A375 (cell line): ENCODE results near the gene SF3B4. TPM values are rescaled to one million over a fixed set of nuclear protein-coding genes. Genes with fewer than 3 reads are reported as not detected.

ENCODE experiments used
- total RNA-seq: library from RNA; depleted of rRNA; stranded (reverse); fragments of >200 nt; shearing (Covaris generic); gene quantifications from 2 replicates; pipeline ENCODE4 v1.2.3, GENCODE V29; 2014; rRNA removed

Gene SF3B4, protein sequence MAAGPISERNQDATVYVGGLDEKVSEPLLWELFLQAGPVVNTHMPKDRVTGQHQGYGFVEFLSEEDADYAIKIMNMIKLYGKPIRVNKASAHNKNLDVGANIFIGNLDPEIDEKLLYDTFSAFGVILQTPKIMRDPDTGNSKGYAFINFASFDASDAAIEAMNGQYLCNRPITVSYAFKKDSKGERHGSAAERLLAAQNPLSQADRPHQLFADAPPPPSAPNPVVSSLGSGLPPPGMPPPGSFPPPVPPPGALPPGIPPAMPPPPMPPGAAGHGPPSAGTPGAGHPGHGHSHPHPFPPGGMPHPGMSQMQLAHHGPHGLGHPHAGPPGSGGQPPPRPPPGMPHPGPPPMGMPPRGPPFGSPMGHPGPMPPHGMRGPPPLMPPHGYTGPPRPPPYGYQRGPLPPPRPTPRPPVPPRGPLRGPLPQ
- total RNA-seq: 23.6 and 28.0 TPM in 2 replicates

DNA sequence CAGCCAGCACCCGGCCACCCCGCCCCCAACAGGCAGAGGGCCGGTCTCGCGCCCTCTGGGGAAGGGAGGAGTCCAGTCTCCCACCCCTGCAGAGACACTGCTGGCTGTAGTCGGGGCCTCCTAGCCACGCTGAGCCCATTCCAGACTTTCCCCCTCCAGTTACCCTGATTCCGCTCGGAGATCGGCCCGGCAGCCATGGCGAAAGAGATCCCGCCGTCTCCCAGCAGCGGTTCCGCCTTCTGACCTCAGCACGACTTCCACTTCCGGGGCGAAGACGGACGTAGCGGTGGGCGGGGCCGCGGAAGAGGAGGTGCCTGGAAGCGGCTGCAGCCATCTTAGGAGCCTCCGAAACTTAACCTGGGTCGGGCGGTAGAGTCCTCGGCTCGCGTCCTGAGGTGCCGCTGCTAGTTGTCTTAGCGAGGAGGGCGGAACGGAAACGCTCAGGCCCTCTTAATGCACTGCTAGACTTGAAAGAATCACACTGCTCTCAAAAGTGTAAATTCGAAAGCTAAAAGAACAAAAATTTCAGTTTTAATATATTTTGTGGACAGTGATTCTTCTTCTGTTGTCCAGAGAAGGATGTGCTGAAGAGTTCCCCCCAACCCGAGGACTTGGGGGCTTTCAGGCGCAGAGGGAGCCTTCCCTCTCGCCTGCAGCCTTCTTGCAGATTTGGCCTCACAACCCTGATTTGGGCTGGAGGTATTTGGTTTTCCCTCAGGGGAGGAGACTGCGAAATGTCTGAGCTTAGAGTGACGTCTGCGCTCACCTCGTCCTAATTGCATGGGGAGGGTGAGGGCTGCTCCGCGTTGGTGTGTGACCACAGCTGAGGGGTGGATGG is at the start of gene SF3B4:
SF3B4 (minus strand) TSS at position 241 of the 838 bp plus-strand sequence; CDS start at position 197, 44 bp downstream.

DNA sequence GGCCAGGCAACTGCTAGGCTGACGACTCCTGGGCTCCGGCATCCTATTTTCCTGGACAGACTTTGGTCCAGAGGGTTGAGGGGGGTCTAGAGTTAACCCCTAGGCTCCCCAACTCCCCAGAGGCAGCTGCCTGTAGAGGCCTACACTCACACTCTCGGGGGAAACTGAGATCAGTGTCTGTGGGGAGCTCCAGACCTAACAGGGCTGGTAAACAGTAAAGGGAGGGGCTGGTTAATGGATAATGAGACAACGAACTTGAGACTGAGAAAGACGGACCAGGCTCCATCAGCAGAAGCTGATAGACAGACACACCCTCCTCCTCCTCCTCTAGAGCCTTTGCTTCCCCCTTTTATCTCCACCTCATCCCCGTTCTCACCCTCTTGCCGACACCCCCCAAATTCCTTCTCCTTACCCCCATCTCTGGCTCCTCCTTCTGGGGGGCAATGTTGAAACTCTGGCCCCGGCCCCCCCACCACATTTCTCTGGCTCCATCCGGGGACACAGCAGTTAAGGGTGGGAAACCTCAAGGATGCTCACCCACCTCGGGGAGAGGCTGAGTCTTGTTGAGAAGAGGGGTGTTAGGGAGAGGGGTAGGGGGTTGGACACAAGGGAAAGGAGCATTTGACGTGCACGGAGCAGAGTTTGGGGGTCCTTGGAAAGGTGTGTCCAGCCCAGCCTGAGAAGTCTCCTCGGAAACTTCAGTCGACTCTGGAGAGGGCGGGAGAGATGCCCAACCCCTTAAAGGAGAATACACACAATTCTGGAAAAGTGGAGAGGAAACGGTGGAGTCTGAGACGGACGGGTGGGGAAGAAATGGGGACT is 8.8 kb upstream of the SF3B4 start, which contains the start of gene MTMR11:
MTMR11 (minus strand) TSS at position 710 of the 822 bp plus-strand sequence; CDS start at position 478, 232 bp downstream.

DNA sequence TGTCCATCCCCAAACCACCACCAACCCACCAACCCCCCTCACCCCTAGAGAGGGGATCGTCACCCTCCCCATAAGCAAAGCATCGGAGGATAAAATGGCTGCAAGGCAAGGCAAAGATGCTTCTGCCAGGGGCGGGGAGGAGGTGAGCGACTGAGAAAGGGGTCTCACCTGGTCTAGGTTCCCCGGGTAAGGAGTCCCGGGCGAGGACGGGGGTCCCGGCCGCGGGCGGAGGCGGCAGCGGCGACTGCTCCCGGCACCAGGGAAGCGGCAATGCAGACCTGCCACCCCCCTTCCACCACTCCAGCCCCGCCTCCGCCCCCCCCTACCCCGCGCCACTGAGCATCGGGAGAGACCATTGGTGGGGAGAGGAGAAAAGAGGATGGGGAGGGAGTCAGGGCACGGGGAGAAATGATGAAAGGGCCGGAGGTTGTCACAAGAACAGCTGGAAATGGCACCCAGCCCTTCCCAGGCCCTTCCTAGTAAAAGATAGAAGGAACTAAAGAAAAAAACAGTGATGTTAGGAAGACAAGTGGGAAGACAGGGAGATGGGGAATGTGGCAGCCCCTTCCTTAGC is 9.9 kb downstream of the SF3B4 start, which contains the start of gene SV2A:
SV2A (minus strand) TSS at position 274 of the 574 bp plus-strand sequence. CDS start 4,004 bp downstream, outside the sequence.

DNA sequence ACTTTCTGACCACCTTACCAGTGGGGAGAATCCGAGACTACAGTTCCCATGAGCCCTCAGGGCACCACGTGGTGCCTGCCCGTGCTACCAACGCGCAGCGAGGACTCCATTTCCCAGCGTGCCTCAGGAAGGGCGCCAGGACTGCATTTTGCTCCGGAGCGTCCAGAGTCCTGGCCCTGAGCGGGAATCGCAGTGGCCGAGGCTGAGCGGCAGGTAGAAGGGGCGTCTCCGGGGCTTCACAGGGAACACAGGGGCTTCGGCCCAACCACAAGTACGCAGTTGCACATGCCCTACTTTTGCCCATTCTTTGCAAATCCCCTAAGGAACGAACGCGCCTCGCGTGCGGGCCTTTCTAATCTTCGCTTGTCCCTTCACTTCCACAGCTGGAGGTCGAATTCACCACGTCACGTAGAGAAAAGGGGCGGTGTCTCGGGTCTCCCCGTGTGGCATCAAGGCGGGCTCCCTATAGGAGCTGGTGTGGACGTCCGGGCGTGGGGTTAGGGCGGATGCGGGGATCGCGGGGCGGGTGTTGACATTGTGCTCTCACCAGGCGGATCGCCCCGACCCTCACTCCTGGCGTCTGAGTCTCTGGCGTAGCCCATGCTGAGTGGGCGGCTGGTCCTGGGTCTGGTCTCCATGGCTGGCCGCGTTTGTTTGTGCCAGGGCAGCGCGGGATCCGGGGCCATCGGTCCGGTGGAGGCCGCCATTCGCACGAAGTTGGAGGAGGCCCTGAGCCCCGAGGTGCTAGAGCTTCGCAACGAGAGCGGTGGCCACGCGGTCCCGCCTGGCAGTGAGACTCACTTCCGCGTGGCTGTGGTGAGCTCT is 27.9 kb downstream of the SF3B4 start, which contains the start of gene BOLA1:
BOLA1 (plus strand) TSS at position 109 of the 825 bp plus-strand sequence; CDS start at position 601, 492 bp downstream.

Other genes starting within 250 kb of the SF3B4 start
- gene FCGR1A, start 145.1 kb downstream of the SF3B4 start, total RNA-seq: not detected in 2 replicates
- gene BOLA1, start 28.2 kb downstream of the SF3B4 start, total RNA-seq: 3.7 and 6.8 TPM in 2 replicates
- gene SV2A, start 10.0 kb downstream of the SF3B4 start, total RNA-seq: 30.9 and 31.2 TPM in 2 replicates
- 4.0 and 4.6 TPM in 2 replicates for gene MTMR11, start 9.1 kb upstream of the SF3B4 start, total RNA-seq
- gene OTUD7B, start 82.9 kb upstream of the SF3B4 start, total RNA-seq: 16.3 and 16.9 TPM in 2 replicates
- gene VPS45, start 140.0 kb upstream of the SF3B4 start, total RNA-seq: 26.6 and 31.1 TPM in 2 replicates
- 19.2 and 27.2 TPM in 2 replicates for gene PLEKHO1, start 222.1 kb upstream of the SF3B4 start, total RNA-seq